A172 (cell line): Measurements from ENCODE around the gene DNHD1. TPM values are rescaled to one million over a fixed set of nuclear protein-coding genes. Genes with fewer than 3 reads are reported as not detected.

Experiments used
- DNase-seq: peaks from one replicate; pipeline ENCODE4 v3.0.0-alpha.2; 2015; ENCODE audit warnings: low spot score
- total RNA-seq: library from RNA; depleted of rRNA; stranded (reverse); fragments of >200 nt; shearing (Covaris generic); gene quantifications from 2 replicates; pipeline ENCODE4 v1.2.3, GENCODE V29; 2014; rRNA removed

Gene DNHD1
- total RNA-seq = 1.9 and 3.0 TPM in 2 replicates

GRCh38 chr11:6497069-6497839 lies at the start of gene DNHD1:
DNHD1 (plus strand) TSS chr11:6497280; CDS start chr11:6498216, 936 bp downstream.
- no peak for DNase-seq

GRCh38 chr11:6448574-6448973 lies 48.5 kb upstream of the DNHD1 start:
- no peak for DNase-seq

GRCh38 chr11:6452219-6452618 lies 44.9 kb upstream of the DNHD1 start:
- no peak for DNase-seq

GRCh38 chr11:6453152-6453551 lies 43.9 kb upstream of the DNHD1 start:
- DNase-seq = no peak

GRCh38 chr11:6455070-6455469 lies 42.0 kb upstream of the DNHD1 start:
- DNase-seq = no peak

GRCh38 chr11:6456361-6457073 lies 40.6 kb upstream of the DNHD1 start:
- DNase-seq = no peak

- DNase-seq = no peak
Observed at GRCh38 chr11:6457581-6458320, 39.3 kb upstream of the DNHD1 start.

- DNase-seq = no peak
Observed at GRCh38 chr11:6458352-6459098, 38.6 kb upstream of the DNHD1 start.

- no peak for DNase-seq
Observed at GRCh38 chr11:6459099-6459450, 38.0 kb upstream of the DNHD1 start.

GRCh38 chr11:6468712-6469495 lies 28.2 kb upstream of the DNHD1 start:
- peak; percentile 73 for DNase-seq

GRCh38 chr11:6469599-6469998 lies 27.5 kb upstream of the DNHD1 start:
- DNase-seq = no peak

GRCh38 chr11:6472934-6473333 lies 24.1 kb upstream of the DNHD1 start:
- DNase-seq = no peak

GRCh38 chr11:6473451-6474412 lies 23.3 kb upstream of the DNHD1 start, which contains the start of gene TRIM3:
TRIM3 (minus strand) TSS chr11:6473941; CDS start chr11:6465695, 8,246 bp downstream.
- DNase-seq = peak; percentile 75

GRCh38 chr11:6474413-6474792 lies 22.7 kb upstream of the DNHD1 start:
- DNase-seq = no peak

GRCh38 chr11:6474806-6475500 lies 22.1 kb upstream of the DNHD1 start:
- DNase-seq = no peak

- DNase-seq = no peak
Observed at GRCh38 chr11:6475936-6476335, 21.1 kb upstream of the DNHD1 start.

- no peak for DNase-seq
Observed at GRCh38 chr11:6476571-6476970, 20.5 kb upstream of the DNHD1 start.

- DNase-seq = no peak
Observed at GRCh38 chr11:6480299-6480914, 16.7 kb upstream of the DNHD1 start.
